Fibroblast of lung (primary cell): ENCODE results near the gene SLC16A1.

ENCODE experiments used
- CTCF ChIP-seq, 2 donors: IDR thresholded peaks in 1 of 2; conservative IDR thresholded peaks in 1 of 2; 1 replicate in 1 of 2; 2 replicates in 1 of 2; pipeline ENCODE4 v1.5.1; 2011 to 2012; ENCODE audit warnings: low read length in 2 of 2, control low read depth in 1 of 2, inconsistent platforms in 1 of 2, low read depth in 1 of 2, mild to moderate bottlenecking in 1 of 2
- EZH2 ChIP-seq: IDR thresholded peaks from 2 replicates; pipeline ENCODE4 v1.5.1; 2012; ENCODE audit warnings: low read length, control low read depth, mild to moderate bottlenecking; ENCODE audit errors: missing control alignments

GRCh38 chr1:112961072-112961471, 5.1 kb upstream of the SLC16A1 start:
- TF ChIP-seq EZH2, result no peak
- TF ChIP-seq CTCF (conservative IDR thresholded peaks at IDR 0.05 in 1 of 2, IDR thresholded peaks at IDR 0.05 in 1 of 2; ENCODE audit: low read depth in 1 of 2, low read length in 2 of 2), result no peak
